GM23338 (cell line): Measurements from ENCODE around the gene SNRNP48. TPM values are rescaled to one million over a fixed set of nuclear protein-coding genes. Genes with fewer than 3 reads are reported as not detected.

Source experiments
- ATAC-seq: fragments of 200-7000 bp; cut with Tn5 transposase; 3 replicates; pipeline ENCODE4 v1.9.1; 2020
- DNase-seq: peaks from one replicate; pipeline ENCODE4 v3.0.0-alpha.2; 2015; ENCODE audit warnings: low spot score
- H2AFZ ChIP-seq: fragments of 200-600 bp; sonication (generic); 2 replicates; pipeline ENCODE4 v1.8.0; 2016; ENCODE audit warnings: antibody characterized with exemption, mild to moderate bottlenecking, moderate library complexity
- H3F3A ChIP-seq: fragments of 200-600 bp; sonication (generic); replicated peaks from 2 replicates; pipeline ENCODE4 v1.8.0; 2017; ENCODE audit warnings: antibody characterized with exemption, mixed run types, low read depth
- H3K27ac ChIP-seq: fragments of 200-600 bp; sonication (generic); 2 replicates; pipeline ENCODE4 v1.6.1; 2016; ENCODE audit warnings: low read depth
- H3K27me3 ChIP-seq: fragments of 200-600 bp; sonication (generic); 2 replicates; pipeline ENCODE4 v1.8.0; 2016; ENCODE audit warnings: mild to moderate bottlenecking, mixed run types, moderate library complexity; ENCODE audit not compliant: insufficient read depth
- H3K36me3 ChIP-seq: fragments of 200-600 bp; sonication (generic); 2 replicates; pipeline ENCODE4 v1.8.0; 2016; ENCODE audit warnings: mild to moderate bottlenecking; ENCODE audit not compliant: insufficient read depth
- H3K4me1 ChIP-seq: fragments of 200-600 bp; sonication (generic); 2 replicates; pipeline ENCODE4 v1.8.0; 2016; ENCODE audit warnings: mild to moderate bottlenecking, moderate library complexity; ENCODE audit not compliant: insufficient read depth
- H3K4me2 ChIP-seq: fragments of 200-600 bp; sonication (generic); 2 replicates; pipeline ENCODE4 v1.7.1; 2017; ENCODE audit warnings: mixed run types
- H3K4me3 ChIP-seq: fragments of 200-600 bp; sonication (generic); 2 replicates; pipeline ENCODE4 v1.6.1; 2016; ENCODE audit warnings: mixed run types
- H3K79me2 ChIP-seq: fragments of 200-600 bp; sonication (generic); replicated peaks from 2 replicates; pipeline ENCODE4 v1.8.0; 2017; ENCODE audit warnings: mild to moderate bottlenecking; ENCODE audit not compliant: insufficient read depth
- H3K9me2 ChIP-seq: fragments of 200-600 bp; sonication (generic); 2 replicates; pipeline ENCODE4 v1.8.0; 2017; ENCODE audit not compliant: insufficient read depth
- H4K20me1 ChIP-seq: fragments of 200-600 bp; sonication (generic); replicated peaks from 2 replicates; pipeline ENCODE4 v1.8.0; 2017; ENCODE audit warnings: mild to moderate bottlenecking; ENCODE audit not compliant: insufficient read depth
- H3K27ac Mint-ChIP-seq: 2 replicates; pipeline ENCODE4 v1.8.0; 2020; ENCODE audit warnings: inconsistent platforms, mild to moderate bottlenecking, moderate library complexity, mixed read lengths
- H3K27me3 Mint-ChIP-seq: 3 replicates; pipeline ENCODE4 v1.8.0; 2022; ENCODE audit warnings: low read depth, mild to moderate bottlenecking, moderate library complexity, mixed read lengths, inconsistent platforms; ENCODE audit not compliant: insufficient read depth, poor library complexity
- H3K36me3 Mint-ChIP-seq: 3 replicates; pipeline ENCODE4 v1.8.0; 2021; ENCODE audit warnings: low read depth, mild to moderate bottlenecking, inconsistent platforms, moderate library complexity, mixed read lengths
- H3K4me1 Mint-ChIP-seq: 3 replicates; pipeline ENCODE4 v1.8.0; 2020; ENCODE audit warnings: mild to moderate bottlenecking, inconsistent platforms, mixed read lengths
- H3K4me3 Mint-ChIP-seq: 3 replicates; pipeline ENCODE4 v1.8.0; 2021; ENCODE audit warnings: moderate library complexity, mild to moderate bottlenecking, inconsistent platforms, mixed read lengths
- H3K9me3 Mint-ChIP-seq: 3 replicates; pipeline ENCODE4 v1.8.0; 2020; ENCODE audit warnings: moderate library complexity, mild to moderate bottlenecking, inconsistent platforms, mixed read lengths
- CREB1 ChIP-seq: fragments of 250-450 bp; sonication (Bioruptor Pico); IDR thresholded peaks from 2 replicates; pipeline ENCODE4 v1.5.0; 2020; ENCODE audit warnings: low read depth, mild to moderate bottlenecking, moderate library complexity
- EZH2 ChIP-seq: fragments of 200-600 bp; sonication (generic); IDR thresholded peaks from one replicate; pipeline ENCODE4 v1.8.0; 2017; ENCODE audit warnings: antibody characterized with exemption, mild to moderate bottlenecking, low read depth; ENCODE audit not compliant: unreplicated experiment
- EZH2phosphoT487 ChIP-seq: fragments of 200-600 bp; sonication (generic); IDR thresholded peaks from one replicate; pipeline ENCODE4 v1.8.1; 2018; ENCODE audit warnings: antibody characterized with exemption; ENCODE audit not compliant: unreplicated experiment
- JUNB ChIP-seq: IDR thresholded peaks from one replicate; pipeline ENCODE4 v1.6.1; 2016; ENCODE audit warnings: antibody characterized with exemption; ENCODE audit not compliant: unreplicated experiment
- NANOG ChIP-seq: IDR thresholded peaks from 2 replicates; pipeline ENCODE4 v1.6.1; 2016; ENCODE audit warnings: antibody characterized with exemption, borderline replicate concordance
- POLR2AphosphoS5 ChIP-seq: IDR thresholded peaks from 2 replicates; pipeline ENCODE4 v1.6.1; 2016; ENCODE audit warnings: antibody characterized with exemption, low read depth
- STAT1 ChIP-seq: IDR thresholded peaks from one replicate; pipeline ENCODE4 v1.6.1; 2016; ENCODE audit warnings: antibody characterized with exemption; ENCODE audit not compliant: unreplicated experiment
- ZNF114 ChIP-seq: fragments of 250-450 bp; sonication (Bioruptor Pico); IDR thresholded peaks from 2 replicates; pipeline ENCODE4 v1.5.0; 2020; ENCODE audit warnings: mild to moderate bottlenecking, moderate library complexity
- ZNF331 ChIP-seq: fragments of 250-450 bp; sonication (Bioruptor Pico); IDR thresholded peaks from 2 replicates; pipeline ENCODE4 v1.5.0; 2020; ENCODE audit warnings: low read depth, mild to moderate bottlenecking, moderate library complexity
- ZNF462 ChIP-seq: fragments of 250-450 bp; sonication (Bioruptor Pico); IDR thresholded peaks from 2 replicates; pipeline ENCODE4 v1.5.0; 2020; ENCODE audit warnings: mild to moderate bottlenecking, moderate library complexity
- polyA plus RNA-seq: library from polyadenylated mRNA; unstranded; fragments of >200 nt; fragmentation: Nextera tagmentation; extraction: Ambion mirVana; gene quantifications from 2 replicates; pipeline ENCODE4 v1.2.1, GENCODE V29; 2016
- total RNA-seq: library from RNA; depleted of rRNA; stranded (reverse); fragments of >200 nt; shearing (Covaris generic); gene quantifications from 2 replicates; pipeline ENCODE4 v1.2.3, GENCODE V29; 2014
- TF ChIP-seq, protein P1 (sequence below): IDR thresholded peaks from 2 replicates; pipeline ENCODE4 v1.6.1; 2016; ENCODE audit warnings: antibody characterized with exemption
- TF ChIP-seq, protein P2 (sequence below), 2 experiments: fragments of 200-600 bp in 1 of 2; sonication (generic) in 1 of 2; conservative IDR thresholded peaks; 2 replicates each; pipeline versions ENCODE4 v1.5.1 to v1.6.1; 2016 to 2017; ENCODE audit warnings: antibody characterized with exemption in 2 of 2, low read depth in 2 of 2, mild to moderate bottlenecking in 2 of 2, moderate library complexity in 1 of 2
- TF ChIP-seq, protein P3 (sequence below): IDR thresholded peaks from one replicate; pipeline ENCODE4 v1.6.1; 2018; ENCODE audit warnings: antibody characterized with exemption; ENCODE audit not compliant: unreplicated experiment

The SNRNP48 gene
- total and polyA plus RNA-seq, 2 experiments from 2014 or later = 17.2 to 23.9 TPM

- H3K79me2 ChIP-seq = no peaks in the 10 kb centered on the region; the same call in 1 of the 2 replicates
- no peaks in the 10 kb centered on the region; the same call in 1 of the 2 replicates for H3K36me3 ChIP-seq
- Mint-ChIP-seq H3K27ac (0 out of 2 replicates have a peak overlapping the region, but pooled peaks have one; percentile 39), H3K4me1 (peaks cover 10% of the 10 kb centered on the region; the same call in 2 of the 3 replicates), H3K4me3 (no peak overlapping the region), H3K9me3 (no peaks in the 10 kb centered on the region), H3K27me3 (no peaks in the 10 kb centered on the region), H3K36me3 (peaks cover 11% of the 10 kb centered on the region; the same call in 2 of the 3 replicates)
- H3K4me3 ChIP-seq = no peak overlapping the region
- H2AFZ ChIP-seq = no peak overlapping the region
- H3K27ac ChIP-seq = no peak overlapping the region
- TF ChIP-seq JUNB (no peak), ZNF462 (no peak), EZH2phosphoT487 (no peak), STAT1 (no peak), ZNF331 (CRISPR knock-in tag) (no peak), NANOG (no peak), ZNF114 (CRISPR knock-in tag) (no peak), POLR2AphosphoS5 (no peak), CREB1 (CRISPR knock-in tag) (no peak), EZH2 (no peak)
- TF ChIP-seq, protein P1, sequence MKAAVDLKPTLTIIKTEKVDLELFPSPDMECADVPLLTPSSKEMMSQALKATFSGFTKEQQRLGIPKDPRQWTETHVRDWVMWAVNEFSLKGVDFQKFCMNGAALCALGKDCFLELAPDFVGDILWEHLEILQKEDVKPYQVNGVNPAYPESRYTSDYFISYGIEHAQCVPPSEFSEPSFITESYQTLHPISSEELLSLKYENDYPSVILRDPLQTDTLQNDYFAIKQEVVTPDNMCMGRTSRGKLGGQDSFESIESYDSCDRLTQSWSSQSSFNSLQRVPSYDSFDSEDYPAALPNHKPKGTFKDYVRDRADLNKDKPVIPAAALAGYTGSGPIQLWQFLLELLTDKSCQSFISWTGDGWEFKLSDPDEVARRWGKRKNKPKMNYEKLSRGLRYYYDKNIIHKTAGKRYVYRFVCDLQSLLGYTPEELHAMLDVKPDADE = no peak
- TF ChIP-seq, protein P2, sequence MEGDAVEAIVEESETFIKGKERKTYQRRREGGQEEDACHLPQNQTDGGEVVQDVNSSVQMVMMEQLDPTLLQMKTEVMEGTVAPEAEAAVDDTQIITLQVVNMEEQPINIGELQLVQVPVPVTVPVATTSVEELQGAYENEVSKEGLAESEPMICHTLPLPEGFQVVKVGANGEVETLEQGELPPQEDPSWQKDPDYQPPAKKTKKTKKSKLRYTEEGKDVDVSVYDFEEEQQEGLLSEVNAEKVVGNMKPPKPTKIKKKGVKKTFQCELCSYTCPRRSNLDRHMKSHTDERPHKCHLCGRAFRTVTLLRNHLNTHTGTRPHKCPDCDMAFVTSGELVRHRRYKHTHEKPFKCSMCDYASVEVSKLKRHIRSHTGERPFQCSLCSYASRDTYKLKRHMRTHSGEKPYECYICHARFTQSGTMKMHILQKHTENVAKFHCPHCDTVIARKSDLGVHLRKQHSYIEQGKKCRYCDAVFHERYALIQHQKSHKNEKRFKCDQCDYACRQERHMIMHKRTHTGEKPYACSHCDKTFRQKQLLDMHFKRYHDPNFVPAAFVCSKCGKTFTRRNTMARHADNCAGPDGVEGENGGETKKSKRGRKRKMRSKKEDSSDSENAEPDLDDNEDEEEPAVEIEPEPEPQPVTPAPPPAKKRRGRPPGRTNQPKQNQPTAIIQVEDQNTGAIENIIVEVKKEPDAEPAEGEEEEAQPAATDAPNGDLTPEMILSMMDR (conservative IDR thresholded peaks at IDR 0.05; ENCODE audit: low read depth in 2 of 2) = no peak
- TF ChIP-seq, protein P3, sequence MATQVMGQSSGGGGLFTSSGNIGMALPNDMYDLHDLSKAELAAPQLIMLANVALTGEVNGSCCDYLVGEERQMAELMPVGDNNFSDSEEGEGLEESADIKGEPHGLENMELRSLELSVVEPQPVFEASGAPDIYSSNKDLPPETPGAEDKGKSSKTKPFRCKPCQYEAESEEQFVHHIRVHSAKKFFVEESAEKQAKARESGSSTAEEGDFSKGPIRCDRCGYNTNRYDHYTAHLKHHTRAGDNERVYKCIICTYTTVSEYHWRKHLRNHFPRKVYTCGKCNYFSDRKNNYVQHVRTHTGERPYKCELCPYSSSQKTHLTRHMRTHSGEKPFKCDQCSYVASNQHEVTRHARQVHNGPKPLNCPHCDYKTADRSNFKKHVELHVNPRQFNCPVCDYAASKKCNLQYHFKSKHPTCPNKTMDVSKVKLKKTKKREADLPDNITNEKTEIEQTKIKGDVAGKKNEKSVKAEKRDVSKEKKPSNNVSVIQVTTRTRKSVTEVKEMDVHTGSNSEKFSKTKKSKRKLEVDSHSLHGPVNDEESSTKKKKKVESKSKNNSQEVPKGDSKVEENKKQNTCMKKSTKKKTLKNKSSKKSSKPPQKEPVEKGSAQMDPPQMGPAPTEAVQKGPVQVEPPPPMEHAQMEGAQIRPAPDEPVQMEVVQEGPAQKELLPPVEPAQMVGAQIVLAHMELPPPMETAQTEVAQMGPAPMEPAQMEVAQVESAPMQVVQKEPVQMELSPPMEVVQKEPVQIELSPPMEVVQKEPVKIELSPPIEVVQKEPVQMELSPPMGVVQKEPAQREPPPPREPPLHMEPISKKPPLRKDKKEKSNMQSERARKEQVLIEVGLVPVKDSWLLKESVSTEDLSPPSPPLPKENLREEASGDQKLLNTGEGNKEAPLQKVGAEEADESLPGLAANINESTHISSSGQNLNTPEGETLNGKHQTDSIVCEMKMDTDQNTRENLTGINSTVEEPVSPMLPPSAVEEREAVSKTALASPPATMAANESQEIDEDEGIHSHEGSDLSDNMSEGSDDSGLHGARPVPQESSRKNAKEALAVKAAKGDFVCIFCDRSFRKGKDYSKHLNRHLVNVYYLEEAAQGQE = no peak
- H4K20me1 ChIP-seq = no peaks in the 10 kb centered on the region; the same call in 1 of the 2 replicates
- ATAC-seq (no peak), DNase-seq (no peak)
- H3K4me2 ChIP-seq = no peak overlapping the region
- no peaks in the 10 kb centered on the region for H3F3A ChIP-seq
- no peaks in the 10 kb centered on the region for H3K9me2 ChIP-seq
- H3K4me1 ChIP-seq = no peaks in the 10 kb centered on the region
- no peaks in the 10 kb centered on the region for H3K27me3 ChIP-seq
Observed at GRCh38 chr6:7554533-7555275, 35.3 kb upstream of the SNRNP48 start.
